GM12878 (cell line): Measurements from ENCODE around the gene GNAI2. TPM values are rescaled to one million over a fixed set of nuclear protein-coding genes. Genes with fewer than 3 reads are reported as not detected.

Source experiments
- ATAC-seq: fragments of 200-7000 bp; cut with Tn5 transposase; 3 replicates; pipeline ENCODE4 v1.9.1; 2020; ENCODE audit warnings: mild to moderate bottlenecking, moderate library complexity
- BruUV-seq: library from RNA; stranded (reverse); fragments of 400-500 nt; replicated peaks from 2 replicates; lab custom pipeline; 2021; lab: Mats Ljungman, UMichigan
- CTCF ChIA-PET: fragments of 300-600 bp; sonication (Branson Sonifier 250); formaldehyde crosslinking; extraction: SDS; loops from one replicate; lab custom pipeline; 2021; ENCODE audit warnings: inconsistent platforms; lab: Yijun Ruan, JAX
- POLR2A ChIA-PET: fragments of 350-600 bp; formaldehyde crosslinking; extraction: SDS; loops from one replicate; lab custom pipeline; 2021; ENCODE audit warnings: inconsistent platforms; lab: Charles Lee
- RAD21 ChIA-PET: fragments of 300-600 bp; sonication (Branson Sonifier 250); formaldehyde crosslinking; loops from one replicate; lab custom pipeline; 2023; ENCODE audit warnings: antibody characterized with exemption; ENCODE audit not compliant: unreplicated experiment; lab: Charles Lee
- SMC1A ChIA-PET: fragments of 300-600 bp; sonication (Branson Sonifier 250); formaldehyde crosslinking; loops from one replicate; lab custom pipeline; 2023; ENCODE audit not compliant: unreplicated experiment, uncharacterized antibody; lab: Charles Lee
- DNase-seq: peaks from one replicate; pipeline ENCODE4 v3.0.0-alpha.2; 2011; ENCODE audit warnings: low read depth, low spot score
- FAIRE-seq: peaks from 3 replicates; lab custom pipeline; 2011; peaks lifted over from hg19 to GRCh38; lab: Jason Lieb, UNC
- H2AFZ ChIP-seq: 2 replicates; pipeline ENCODE4 v1.6.0; 2011; ENCODE audit warnings: low read depth, low read length, control low read depth; ENCODE audit not compliant: control insufficient read depth
- H3K27ac ChIP-seq: 2 replicates; pipeline ENCODE4 v1.5.1; 2011; ENCODE audit warnings: control low read depth; ENCODE audit not compliant: control insufficient read depth, insufficient read depth
- H3K27me3 ChIP-seq, 2 experiments: replicated peaks in 1 of 2; 2 replicates each; pipeline versions ENCODE4 v1.6.0 to v1.6.1; 2011; ENCODE audit warnings: low read length in 1 of 2; ENCODE audit not compliant: control insufficient read depth in 2 of 2, insufficient read depth in 2 of 2
- H3K36me3 ChIP-seq, 2 experiments: 2 replicates each; pipeline ENCODE4 v1.5.1; 2011; ENCODE audit warnings: low read length in 1 of 2; ENCODE audit not compliant: control insufficient read depth in 2 of 2, insufficient read depth in 2 of 2
- H3K4me1 ChIP-seq: 2 replicates; pipeline ENCODE4 v1.6.1; 2011; ENCODE audit warnings: mild to moderate bottlenecking, low read length, moderate library complexity, mixed read lengths; ENCODE audit not compliant: control insufficient read depth, insufficient read depth
- H3K4me2 ChIP-seq: 2 replicates; pipeline ENCODE4 v1.6.0; 2011; ENCODE audit warnings: control low read depth; ENCODE audit not compliant: control insufficient read depth, insufficient read depth
- H3K4me3 ChIP-seq: fragments of 200-600 bp; sonication (generic); 2 replicates; pipeline ENCODE4 v1.5.1; 2016
- H3K79me2 ChIP-seq: 2 replicates; pipeline ENCODE4 v1.6.0; 2011; ENCODE audit warnings: low read length; ENCODE audit not compliant: control insufficient read depth, insufficient read depth
- H3K9ac ChIP-seq: 2 replicates; pipeline ENCODE4 v1.8.0; 2011; ENCODE audit warnings: low read length, control low read depth, mixed read lengths; ENCODE audit not compliant: control insufficient read depth, insufficient read depth
- H3K9me3 ChIP-seq: replicated peaks from 3 replicates; pipeline ENCODE4 v1.5.1; 2011; ENCODE audit warnings: mild to moderate bottlenecking, low read length; ENCODE audit not compliant: control insufficient read depth, insufficient read depth
- H4K20me1 ChIP-seq: 2 replicates; pipeline ENCODE4 v1.6.0; 2011; ENCODE audit not compliant: control insufficient read depth, insufficient read depth
- BMI1 ChIP-seq: fragments of 450-650 bp; IDR thresholded peaks from 2 replicates; pipeline ENCODE4 v1.6.1; 2016; ENCODE audit warnings: mild to moderate bottlenecking, moderate library complexity, borderline replicate concordance
- CBX5 ChIP-seq: sonication (generic); IDR thresholded peaks from 2 replicates; pipeline ENCODE4 v1.6.1; 2016; ENCODE audit warnings: low read depth, moderate library complexity, mild to moderate bottlenecking, inconsistent platforms
- CHD1 ChIP-seq: IDR thresholded peaks from 2 replicates; pipeline ENCODE4 v1.6.1; 2012; ENCODE audit warnings: low read depth, low read length, improper control_type of control experiment
- CREM ChIP-seq: IDR thresholded peaks from 2 replicates; pipeline ENCODE4 v1.6.1; 2014; ENCODE audit warnings: antibody characterized with exemption, low read depth
- MEF2A ChIP-seq: IDR thresholded peaks from 2 replicates; pipeline ENCODE4 v1.6.1; 2011; ENCODE audit warnings: low read depth, mild to moderate bottlenecking, low read length, moderate library complexity; ENCODE audit not compliant: insufficient read depth
- NFYB ChIP-seq: IDR thresholded peaks from 2 replicates; pipeline ENCODE4 v1.6.1; 2011; ENCODE audit warnings: low read depth, mild to moderate bottlenecking, low read length, improper control_type of control experiment, moderate library complexity; ENCODE audit not compliant: insufficient read depth
- PAX5 ChIP-seq: IDR thresholded peaks from 2 replicates; pipeline ENCODE4 v1.6.1; 2011; ENCODE audit warnings: low read depth, low read length, borderline replicate concordance
- SMARCA5 ChIP-seq: fragments of 450-650 bp; IDR thresholded peaks from 2 replicates; pipeline ENCODE4 v1.6.1; 2017; ENCODE audit warnings: mild to moderate bottlenecking
- TCF3 ChIP-seq: IDR thresholded peaks from 2 replicates; pipeline ENCODE4 v1.6.1; 2012; ENCODE audit warnings: low read depth, mild to moderate bottlenecking, low read length, borderline replicate concordance; ENCODE audit not compliant: insufficient read depth
- YBX1 ChIP-seq: fragments of 450-650 bp; IDR thresholded peaks from 2 replicates; pipeline ENCODE4 v1.6.1; 2016; ENCODE audit warnings: antibody characterized with exemption
- ZNF207 ChIP-seq: fragments of 450-650 bp; IDR thresholded peaks from 2 replicates; pipeline ENCODE4 v1.6.1; 2014; ENCODE audit warnings: antibody characterized with exemption, mild to moderate bottlenecking, borderline replicate concordance
- ZSCAN29 ChIP-seq: fragments of 450-650 bp; IDR thresholded peaks from 2 replicates; pipeline ENCODE4 v1.6.1; 2017; ENCODE audit warnings: mild to moderate bottlenecking, moderate library complexity
- WGBS: methylation state at CpG from one replicate; pipeline ENCODE4 v1.1.6; 2016; ENCODE audit warnings: low lambda C conversion rate; ENCODE audit not compliant: insufficient replicate concordance, insufficient coverage; ENCODE audit errors: missing lambda C conversion rate; 5-methylcytosine and 5-hydroxymethylcytosine counted together
- in situ Hi-C: fragments of 300-500 bp; cut with MboI; formaldehyde crosslinking; loops from 9 replicates; pipeline ENCODE4 v1.14.3; 2018; ENCODE audit warnings: mixed read lengths
- intact Hi-C: fragments of 100-400 bp; cut with micrococcal nuclease; formaldehyde crosslinking; loops from one replicate; pipeline ENCODE4 v1.14.2; 2022; ENCODE audit not compliant: unreplicated experiment
- polyA plus RNA-seq, 11 experiments: library from polyadenylated mRNA; depleted of rRNA in 4 of 11; unstranded in 6 of 11; stranded (reverse) in 5 of 11; fragments of >200 nt; fragmentation: Nextera tagmentation in 4 of 11; fragmentation: Illumina TruSeq in 1 of 11; extraction: Ambion mirVana in 4 of 11; extraction: Trizol in 1 of 11; gene quantifications; 1 replicate in 1 of 11; 2 replicates in 10 of 11; pipeline versions ENCODE4 v1.2.1 to v1.2.3, GENCODE V29; 2011 to 2016; ENCODE audit warnings: inconsistent platforms in 2 of 11, missing spikeins in 2 of 11, low read depth in 1 of 11
- total RNA-seq, 4 experiments: library from RNA; depleted of rRNA in 3 of 4; stranded (reverse); fragments of >200 nt in 3 of 4; fragmentation: Illumina TruSeq in 1 of 4; extraction: Trizol in 1 of 4; gene quantifications; 2 replicates each; pipeline versions ENCODE4 v1.2.1 to v1.2.3, GENCODE V29; 2013 to 2021

The GNAI2 gene
- total and polyA plus RNA-seq, 10 of the 15 experiments (the other 5 are each of a cell fraction or from before 2014, with no cell fraction given), result 5.0 to 346 (median 237) TPM

DNA sequence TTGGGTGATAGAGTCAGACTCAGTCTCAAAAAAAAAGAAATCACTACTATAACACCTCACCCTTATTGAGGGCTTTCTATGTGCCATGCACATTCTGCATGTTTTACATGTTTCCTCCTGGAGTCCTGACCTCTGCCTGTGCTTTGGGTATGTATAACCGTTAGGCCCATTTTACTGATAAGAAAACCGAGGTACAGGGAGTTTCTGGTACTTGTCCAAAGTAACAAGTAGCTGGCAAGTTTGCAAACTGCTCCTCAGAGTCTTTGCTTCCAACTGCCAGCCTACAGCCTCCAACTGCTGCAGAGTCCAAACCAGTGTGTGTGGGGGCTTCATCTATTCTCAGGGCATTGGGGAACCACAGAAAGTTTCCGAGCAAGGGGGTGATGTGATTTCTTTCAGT is 3.7 kb upstream of the GNAI2 start:
- no TSS peak for BruUV-seq
- no peak overlapping the region for H3K4me3 ChIP-seq
- FAIRE-seq, result no peak
- DNase-seq, result no peak
- RAD21 ChIA-PET, result no interaction called here
- in situ Hi-C loops, result no loop called here
- TF ChIP-seq ZSCAN29, result no peak
- TF ChIP-seq, all 136 proteins: peak for 0
- Histone ChIP-seq H3K36me3 (no peaks in the 10 kb centered on the region; a peak in 1 of 4 replicates), H3K9ac (no peak overlapping the region), H4K20me1 (no peaks in the 10 kb centered on the region), H2AFZ (no peak overlapping the region), H3K79me2 (peaks cover 13% of the 10 kb centered on the region), H3K27ac (no peak overlapping the region), H3K27me3 (no peaks in the 10 kb centered on the region), H3K4me1 (peaks cover 20% of the 10 kb centered on the region), H3K4me2 (no peak overlapping the region), H3K9me3 (no peaks in the 10 kb centered on the region)
- 36% methylated on average over 3 of the region's 3 CpGs for WGBS
- ChIA-PET SMC1A (no interaction called here), POLR2A (interaction anchor here (2.5 kb wide), 1 partner anchor 11 kb away, joined by 9 read pairs; no protein-coding TSS in a partner anchor), CTCF (no interaction called here)
- no peak for ATAC-seq
- intact Hi-C loops, result no loop called here

DNA sequence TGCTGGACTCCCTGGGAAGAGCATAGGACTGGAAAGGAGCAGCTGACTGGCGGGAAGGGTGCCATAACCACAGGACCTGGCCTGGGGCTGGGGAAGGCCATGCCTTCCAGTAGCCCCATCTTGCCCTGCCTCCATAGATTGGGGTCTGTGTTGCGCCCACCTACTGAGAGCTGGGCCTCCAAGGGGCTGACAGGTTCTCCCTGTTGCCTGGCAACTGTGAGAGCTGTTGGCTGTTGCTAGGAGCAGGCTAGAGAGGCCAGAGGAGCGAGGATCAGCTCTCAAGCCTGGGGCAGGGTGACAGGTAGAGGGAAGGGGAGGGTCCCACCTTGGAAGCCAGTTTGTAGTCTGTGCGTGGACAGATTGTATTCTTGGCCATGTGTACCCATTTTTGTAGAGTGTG is 2.8 kb upstream of the GNAI2 start:
- ChIA-PET RAD21 (no interaction called here), POLR2A (interaction anchor here (2.5 kb wide), 1 partner anchor 10 kb away, joined by 9 read pairs; no protein-coding TSS in a partner anchor)
- H3K9me3 ChIP-seq, result no peaks in the 10 kb centered on the region
- in situ Hi-C loops, result no loop called here
- no peak overlapping the region for H3K9ac ChIP-seq
- no peak overlapping the region for H3K27ac ChIP-seq
- H3K4me2 ChIP-seq, result no peak overlapping the region
- H3K79me2 ChIP-seq, result peaks cover 22% of the 10 kb centered on the region
- TF ChIP-seq BMI1 (no peak), TCF3 (no peak), PAX5 (no peak), CREM (no peak), SMARCA5 (no peak), MEF2A (no peak), CBX5 (no peak), NFYB (no peak), YBX1 (no peak), ZNF207 (no peak), CHD1 (no peak)
- TF ChIP-seq, all 136 proteins: peak for 0
- ChIA-PET SMC1A (no interaction called here), CTCF (interaction anchor here (1.1 kb wide), 1 partner anchor 14 kb away, joined by 3 read pairs; no protein-coding TSS in a partner anchor)
- DNase-seq, result no peak
- no peak for ATAC-seq
- intact Hi-C loops, result no loop called here
- Histone ChIP-seq H2AFZ (no peak overlapping the region), H3K36me3 (no peaks in the 10 kb centered on the region; a peak in 1 of 4 replicates), H3K4me1 (peaks cover 16% of the 10 kb centered on the region), H3K4me3 (no peak overlapping the region), H3K27me3 (no peaks in the 10 kb centered on the region), H4K20me1 (no peaks in the 10 kb centered on the region)
- WGBS, result 73% methylated on average over 4 of the region's 4 CpGs
- BruUV-seq, result no TSS peak
- no peak for FAIRE-seq
